NCI-H345 treated with DMSO at 0.1 percent for 48 hours (cell line): ENCODE results near the gene GPRC5C.
"Not testable (repeated sequence)": the region's sequence is repeated elsewhere in the genome, so short reads cannot be mapped to it uniquely, and the experiment has no call there.

ENCODE experiments used
- DNase-seq: peaks from one replicate; lab custom pipeline; 2025; ENCODE audit not compliant: unreplicated experiment; lab: John Stamatoyannopoulos, UW

The GPRC5C gene

DNA sequence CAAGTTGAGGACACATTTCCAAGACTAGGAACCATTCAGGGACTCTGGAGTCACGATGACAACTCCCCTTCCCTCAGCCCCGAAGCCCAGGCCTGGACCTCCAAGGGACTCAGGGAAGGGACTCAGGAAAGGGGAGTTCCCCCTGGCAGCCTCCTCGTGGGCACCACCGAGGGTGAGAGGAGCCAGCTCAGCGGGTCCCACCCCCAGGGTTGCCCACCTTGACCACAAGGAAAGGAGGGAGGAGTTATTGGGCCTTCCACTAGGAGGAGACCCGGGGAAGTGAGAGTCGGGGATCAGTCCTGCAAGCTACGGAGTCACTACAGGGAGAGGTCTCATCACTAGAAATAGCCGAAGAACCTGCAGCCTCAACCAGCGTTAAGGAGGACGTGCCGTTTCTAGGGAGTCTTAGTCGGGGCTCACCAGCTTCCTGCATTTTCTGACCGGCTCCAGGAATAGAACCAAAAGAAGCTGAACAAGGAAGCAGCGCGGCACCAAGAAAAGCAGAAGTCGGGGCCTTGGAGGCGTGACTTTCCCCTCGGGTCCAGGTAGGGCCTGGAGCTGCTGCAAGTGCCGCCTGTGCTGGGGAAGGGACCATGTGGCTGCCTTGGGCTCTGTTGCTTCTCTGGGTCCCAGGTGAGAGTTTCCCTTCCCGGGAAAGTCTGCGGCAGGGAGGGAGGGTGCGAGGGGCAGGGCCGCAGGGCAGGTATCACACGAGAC lies 34.4 kb downstream of the GPRC5C start, which contains the start of gene CD300A:
Gene CD300A (plus strand): TSS at position 524 of the 717 bp plus-strand sequence. CDS start 70 bp downstream, at position 594.
- no peak for DNase-seq

DNA sequence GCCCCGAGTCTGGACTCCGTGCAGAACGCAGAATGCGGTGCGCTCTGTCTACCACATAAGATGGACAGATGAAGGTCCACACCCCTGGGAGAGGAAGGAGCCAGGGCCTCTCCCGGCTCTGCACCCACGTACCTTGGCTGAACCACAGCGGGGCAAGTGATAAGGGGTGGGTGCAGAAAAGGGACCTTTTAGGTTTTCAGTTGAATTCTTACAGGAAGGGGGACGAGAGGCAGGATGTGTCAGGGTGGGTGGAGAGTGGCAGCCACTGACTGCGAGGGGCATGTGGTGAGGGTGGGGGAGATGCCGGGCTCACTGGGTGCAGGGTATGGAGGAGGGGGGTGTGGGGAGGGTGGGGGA lies 34.9 kb downstream of the GPRC5C start:
- no peak for DNase-seq

- DNase-seq: no peak
These were observed 35.5 kb downstream of the GPRC5C start for GRCh38 chr17:74467221-74467951.

- DNase-seq: no peak
These were observed 39.5 kb downstream of the GPRC5C start for GRCh38 chr17:74471341-74471740.

GRCh38 chr17:74472890-74473289 lies 41.0 kb downstream of the GPRC5C start:
- DNase-seq: no peak

GRCh38 chr17:74473294-74473693 lies 41.4 kb downstream of the GPRC5C start:
- DNase-seq: no peak

- DNase-seq: no peak
These were observed 42.3 kb downstream of the GPRC5C start for GRCh38 chr17:74474043-74474792.

- no peak for DNase-seq
These were observed 43.3 kb downstream of the GPRC5C start for GRCh38 chr17:74475189-74475588.

DNA sequence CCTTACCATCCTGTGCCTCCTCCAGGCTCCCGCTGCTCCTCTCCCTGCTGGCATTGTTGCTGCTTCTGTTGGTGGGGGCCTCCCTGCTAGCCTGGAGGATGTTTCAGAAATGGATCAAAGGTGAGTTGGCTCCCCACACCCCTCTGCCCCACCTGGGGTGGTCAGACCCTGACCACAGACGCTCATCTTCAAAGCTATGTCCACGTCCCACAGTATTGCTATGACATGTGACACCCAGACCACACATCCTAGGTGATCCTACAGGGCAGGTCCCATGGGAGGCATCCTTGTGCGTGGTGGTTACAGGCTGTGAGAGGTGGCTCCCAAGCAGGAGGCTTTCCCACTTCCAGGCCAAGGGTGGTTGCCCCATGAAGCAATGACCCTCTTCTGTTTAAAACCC lies 45.5 kb downstream of the GPRC5C start:
- no peak for DNase-seq

- no peak for DNase-seq
These were observed 46.7 kb downstream of the GPRC5C start for GRCh38 chr17:74478420-74479100.

- DNase-seq: no peak
These were observed 48.4 kb downstream of the GPRC5C start for GRCh38 chr17:74480290-74480689.

DNA sequence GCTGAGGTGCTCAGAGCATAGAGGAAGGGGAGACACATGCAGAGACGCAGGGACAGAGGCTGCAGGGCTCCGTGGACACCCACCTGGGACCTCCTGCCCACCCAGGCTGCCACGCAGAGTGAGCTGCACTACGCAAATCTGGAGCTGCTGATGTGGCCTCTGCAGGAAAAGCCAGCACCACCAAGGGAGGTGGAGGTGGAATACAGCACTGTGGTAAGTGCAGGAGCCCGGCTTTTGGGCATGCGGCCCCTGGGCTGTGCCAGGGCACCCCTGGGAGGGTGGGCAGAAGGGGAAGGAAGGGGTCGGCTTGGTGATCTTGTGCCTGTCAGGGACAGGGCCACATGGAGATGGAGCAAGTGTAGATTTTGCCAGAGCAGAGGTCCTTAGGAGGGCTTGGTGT lies 49.7 kb downstream of the GPRC5C start:
- no peak for DNase-seq

- DNase-seq: no peak
These were observed 52.2 kb downstream of the GPRC5C start for GRCh38 chr17:74484066-74484465.

GRCh38 chr17:74485022-74485743 lies 53.3 kb downstream of the GPRC5C start:
- DNase-seq: no peak

- DNase-seq: no peak
These were observed 54.0 kb downstream of the GPRC5C start for GRCh38 chr17:74485841-74486240.

GRCh38 chr17:74488276-74488675 lies 56.4 kb downstream of the GPRC5C start:
- not testable (repeated sequence) for DNase-seq

DNA sequence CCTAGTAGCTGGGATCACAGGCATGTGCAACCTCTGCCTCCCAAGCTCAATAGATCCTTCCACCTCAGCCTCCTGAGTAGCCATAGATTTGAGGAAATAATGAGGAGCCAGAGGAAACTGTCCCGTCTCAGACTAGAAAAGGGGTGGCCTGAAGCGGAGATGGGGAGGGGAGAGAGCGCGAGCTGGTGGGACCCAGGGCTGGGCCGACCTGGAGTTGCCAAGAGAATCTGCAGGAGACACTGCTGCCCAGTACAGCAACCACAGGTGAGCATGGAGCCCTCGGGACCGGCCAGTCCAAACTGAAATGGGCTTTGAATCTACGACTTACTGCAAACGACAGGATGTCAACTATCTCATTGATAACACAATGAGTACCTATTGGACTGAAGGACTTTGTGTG lies 58.8 kb downstream of the GPRC5C start:
- no peak for DNase-seq

DNA sequence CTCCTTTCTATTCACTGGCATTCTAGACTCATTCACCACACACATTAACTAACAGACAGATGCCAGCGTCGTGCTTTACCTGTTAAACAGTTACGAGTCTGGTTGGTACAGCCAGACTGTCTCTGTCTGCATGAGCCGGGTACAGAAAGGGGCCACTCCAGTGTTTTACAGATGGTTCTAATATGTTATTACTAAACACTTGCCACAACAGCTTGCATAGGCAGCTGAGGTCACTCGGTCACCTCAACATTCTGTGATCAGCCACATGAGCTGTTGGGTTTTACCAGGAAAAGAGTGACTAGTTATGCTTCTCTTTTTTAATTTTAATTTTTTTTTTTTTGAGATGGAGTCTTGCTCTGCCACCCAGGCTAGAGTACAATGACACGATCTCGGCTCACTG lies 59.7 kb downstream of the GPRC5C start:
- no peak for DNase-seq

DNA sequence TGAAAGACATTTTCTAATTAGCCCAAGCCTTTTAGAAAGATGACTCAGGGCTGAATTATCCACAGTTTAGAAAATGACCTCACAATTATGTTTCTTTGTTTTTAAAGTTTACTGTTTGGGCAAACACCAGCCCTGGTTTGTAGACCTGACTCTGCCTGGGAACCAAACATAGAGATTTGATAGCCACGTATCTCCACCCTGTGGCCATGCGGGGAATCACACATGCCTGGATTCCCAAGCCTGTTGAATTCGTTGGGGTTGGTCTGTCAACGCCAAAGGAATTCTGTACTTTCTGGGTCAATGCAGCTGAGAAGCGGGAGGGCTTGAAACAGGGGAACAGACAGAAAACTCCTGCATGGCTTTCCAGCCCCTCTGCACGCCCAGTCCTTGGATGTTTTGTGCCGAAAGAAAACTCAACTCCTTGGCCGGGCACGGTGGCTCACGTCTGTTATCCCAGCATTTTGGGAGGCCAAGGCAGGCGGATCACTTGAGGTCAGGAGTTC lies 61.5 kb downstream of the GPRC5C start:
- DNase-seq: peak; percentile 64
